ENCODE data around the gene KAZN.

KAZN gene

DNA sequence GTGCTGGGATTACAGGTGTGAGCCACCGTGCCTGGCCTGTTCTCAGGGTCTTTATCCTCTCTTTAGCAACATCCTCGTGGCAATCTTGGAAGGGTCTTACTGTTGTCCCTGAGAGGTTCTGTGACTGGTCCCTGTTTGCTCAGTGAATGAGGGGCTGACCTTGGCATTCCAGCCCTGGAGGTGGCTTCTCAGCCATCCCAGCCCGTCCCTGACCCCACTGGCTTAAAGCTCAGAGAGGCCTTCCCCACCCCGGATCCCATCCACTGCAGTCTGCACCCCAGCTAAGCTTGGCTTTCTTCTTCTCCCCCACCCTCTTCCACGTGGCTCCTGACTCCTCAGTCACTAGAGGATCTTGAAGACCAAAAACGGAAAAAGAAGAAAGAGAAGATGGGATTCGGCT lies 466.8 kb downstream of the KAZN start:
- no peak for DNase-seq (ENCODE audit: low read depth)

DNA sequence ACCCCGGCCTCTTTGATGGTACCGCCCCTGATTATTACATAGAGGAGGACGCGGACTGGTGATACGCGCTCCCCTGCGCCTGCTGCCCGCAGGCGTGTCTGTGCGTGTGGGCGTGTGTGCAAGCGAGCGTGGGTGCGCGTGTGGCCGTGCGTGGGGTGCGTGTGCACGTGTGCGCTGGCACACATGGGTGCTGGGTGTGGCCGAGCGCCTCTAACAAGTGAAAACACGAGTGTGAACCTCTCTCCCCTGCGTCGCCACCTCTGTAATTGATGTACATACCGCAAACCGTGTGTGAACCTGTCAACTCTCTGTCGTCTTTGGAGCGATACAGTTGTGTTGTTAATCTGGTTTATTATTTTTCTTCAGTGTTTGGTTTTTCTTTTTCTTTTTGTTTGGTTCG lies 467.3 kb downstream of the KAZN start:
- no peak for DNase-seq (ENCODE audit: low read depth)

- no peak for DNase-seq (ENCODE audit: low read depth)
Measured at GRCh38 chr1:15066191-15066590, 467.7 kb downstream of the KAZN start.

GRCh38 chr1:15067148-15067547 lies 468.7 kb downstream of the KAZN start:
- no peak for DNase-seq (ENCODE audit: low read depth)

DNA sequence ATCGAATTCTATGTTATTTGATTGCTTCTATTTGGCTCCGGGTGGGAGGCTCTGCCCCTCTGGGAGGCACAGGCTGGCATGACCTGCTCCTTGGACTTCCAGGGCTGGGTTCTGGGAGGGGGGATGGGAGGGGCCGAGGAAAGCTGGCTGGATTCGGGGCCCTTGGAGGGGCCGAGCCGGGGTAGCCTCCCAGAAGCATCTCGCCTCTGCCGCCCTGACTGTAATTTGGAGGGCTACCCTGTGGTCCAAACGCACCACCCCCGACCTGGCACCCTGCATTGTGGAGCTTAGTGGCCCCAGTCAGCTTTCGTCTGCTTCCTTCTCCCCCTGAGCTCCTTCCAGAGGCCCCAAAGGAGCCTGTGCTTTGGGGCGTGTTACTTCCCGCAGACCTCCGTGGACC lies 469.7 kb downstream of the KAZN start:
- DNase-seq (ENCODE audit: low read depth), result no peak

DNA sequence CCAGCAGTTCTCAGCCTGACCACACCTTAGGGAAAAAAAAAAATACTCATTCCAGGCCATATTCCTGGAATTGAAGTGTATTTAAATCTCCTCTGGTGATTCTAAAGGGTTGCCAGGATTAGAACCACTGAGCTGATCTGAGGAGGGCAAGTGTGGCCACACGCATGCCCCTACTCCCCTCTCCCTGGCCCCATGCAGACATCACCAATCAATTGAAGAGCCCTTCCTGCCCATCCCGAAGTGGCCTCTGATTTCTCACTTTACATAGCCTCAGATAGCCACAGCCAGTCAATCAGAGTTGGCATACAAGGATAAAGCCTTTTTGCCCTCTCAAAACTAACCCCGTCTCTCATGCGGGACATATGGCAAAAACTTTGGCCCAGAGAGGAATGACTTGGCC lies 470.5 kb downstream of the KAZN start:
- DNase-seq (ENCODE audit: low read depth), result no peak

DNA sequence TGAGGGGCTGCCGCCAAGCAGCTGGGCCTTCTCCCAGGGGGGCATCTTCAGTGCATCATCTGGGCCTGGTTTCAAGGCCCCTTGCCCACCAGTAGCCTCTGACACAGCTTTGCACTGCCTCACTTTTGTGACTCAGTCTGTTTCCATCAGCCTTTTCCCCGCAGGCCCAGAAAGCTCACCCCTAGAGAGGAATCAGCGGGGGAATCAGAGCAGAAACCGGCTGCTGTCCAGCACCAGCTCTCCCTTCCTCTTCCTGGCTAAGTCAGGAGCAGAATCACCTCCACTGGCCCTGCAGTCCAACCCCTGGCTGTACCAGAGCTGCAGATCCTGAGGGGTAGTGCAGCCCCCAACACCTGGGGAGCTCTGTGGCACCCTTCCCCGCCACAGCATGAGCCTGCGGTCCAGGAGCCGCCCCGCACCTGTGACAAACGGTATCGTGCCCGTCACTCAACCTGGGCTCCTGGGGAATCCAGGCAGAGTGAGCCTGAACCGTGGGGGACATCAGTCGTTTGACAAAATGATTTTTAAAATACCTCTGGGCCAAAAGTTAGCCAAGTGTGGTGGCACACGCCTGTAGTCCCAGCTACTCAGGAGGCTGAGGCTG lies 471.8 kb downstream of the KAZN start:
- no peak for DNase-seq (ENCODE audit: low read depth)

GRCh38 chr1:15071936-15072335 lies 473.5 kb downstream of the KAZN start:
- DNase-seq (ENCODE audit: low read depth), result no peak

GRCh38 chr1:15073799-15074308 lies 475.4 kb downstream of the KAZN start:
- no peak for DNase-seq (ENCODE audit: low read depth)

DNA sequence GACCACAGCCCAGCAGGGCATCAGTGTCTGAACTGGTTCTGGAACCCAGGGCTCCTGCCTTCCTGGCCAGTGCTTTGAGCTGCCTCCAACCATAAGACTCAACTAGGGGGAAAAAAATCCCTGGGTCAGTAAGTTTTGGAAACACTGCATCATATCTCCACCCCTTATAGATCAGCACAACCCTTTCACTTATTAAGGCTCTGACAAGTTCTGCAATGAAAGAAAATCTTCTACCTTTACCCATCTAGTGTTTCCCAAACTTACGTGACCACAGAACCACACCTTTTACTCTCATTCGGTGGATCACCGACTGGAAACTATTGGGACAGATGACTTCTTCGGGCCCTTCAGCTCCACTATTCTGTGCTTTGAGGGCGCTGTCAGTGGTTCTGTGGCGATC lies 476.7 kb downstream of the KAZN start:
- no peak for DNase-seq (ENCODE audit: low read depth)

DNA sequence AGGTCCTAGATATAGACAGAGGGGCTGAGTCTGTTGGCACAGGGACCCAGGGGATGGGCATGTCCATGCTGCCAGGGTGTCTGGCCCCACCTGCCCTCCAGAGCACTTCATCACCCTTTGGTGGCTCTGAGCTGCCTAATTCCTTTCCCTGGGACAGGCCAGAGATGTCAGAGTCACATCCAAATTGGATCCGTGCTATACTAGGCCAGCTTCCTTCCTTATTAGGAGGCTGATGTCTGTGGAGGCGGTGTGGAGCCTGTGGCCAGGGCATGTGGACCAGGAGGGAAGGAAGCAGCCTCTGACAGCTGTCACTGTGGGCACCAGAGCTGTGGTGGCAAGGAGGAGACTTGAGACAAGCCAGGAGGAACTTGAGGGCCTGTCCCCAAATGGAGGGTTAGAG lies 477.3 kb downstream of the KAZN start:
- no peak for DNase-seq (ENCODE audit: low read depth)

- no peak for DNase-seq (ENCODE audit: low read depth)
Measured at GRCh38 chr1:15076807-15077206, 478.3 kb downstream of the KAZN start.

DNA sequence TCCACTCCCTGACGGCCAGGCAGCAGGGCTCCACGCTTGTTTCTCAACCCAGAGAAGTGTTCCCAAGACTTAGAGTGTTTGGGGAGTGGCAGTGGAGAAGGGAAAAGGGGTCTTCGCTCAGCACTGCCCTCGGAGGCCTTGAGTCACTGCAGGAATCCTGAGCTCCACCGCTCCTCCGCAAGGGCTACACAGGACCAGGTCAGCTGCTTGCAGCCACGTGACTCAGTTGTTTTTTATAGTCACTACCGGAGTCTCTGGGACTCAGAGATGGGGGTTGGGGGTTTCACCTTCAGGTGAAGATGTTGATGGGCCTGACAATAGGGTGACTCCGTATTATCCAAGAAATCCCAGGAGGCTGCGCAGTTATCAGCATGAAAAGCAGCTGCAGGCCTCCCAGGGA lies 478.9 kb downstream of the KAZN start:
- no peak for DNase-seq (ENCODE audit: low read depth)

DNA sequence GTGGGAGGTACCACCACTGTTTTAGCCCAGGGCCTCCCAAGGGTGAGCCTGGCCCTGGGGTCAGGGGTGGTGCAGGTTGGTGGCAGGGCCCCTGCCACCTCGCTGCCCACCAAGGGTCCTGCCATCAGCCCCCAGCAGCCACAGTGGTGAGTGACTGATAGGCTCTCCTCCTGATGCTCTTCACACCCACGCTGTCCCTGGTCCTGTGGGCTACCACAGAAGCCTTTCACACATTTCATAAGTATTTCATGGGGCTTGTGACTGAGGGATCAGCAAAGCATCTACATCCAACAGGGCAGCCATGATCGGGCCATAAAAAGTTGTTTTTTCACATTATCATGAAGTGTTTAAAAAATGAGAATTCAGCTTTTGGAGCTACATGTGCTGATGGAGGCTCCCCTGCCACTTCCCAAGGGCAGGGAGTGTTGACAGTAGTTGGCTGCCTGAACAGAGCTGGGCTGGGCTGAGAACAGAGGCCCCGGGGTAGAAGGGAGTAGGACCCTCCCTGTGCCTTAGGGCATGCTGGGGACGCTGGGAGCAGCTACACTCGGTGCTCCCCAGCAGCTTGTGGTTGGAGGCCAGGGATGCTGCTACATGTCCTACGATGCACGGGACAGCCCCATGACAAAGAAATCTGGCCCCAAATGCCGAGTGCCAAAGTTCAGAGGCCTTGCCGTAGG lies 482.0 kb downstream of the KAZN start:
- DNase-seq (ENCODE audit: low read depth), result no peak

GRCh38 chr1:15081102-15081501 lies 482.6 kb downstream of the KAZN start:
- no peak for DNase-seq (ENCODE audit: low read depth)

GRCh38 chr1:15083578-15083977 lies 485.1 kb downstream of the KAZN start:
- no peak for DNase-seq (ENCODE audit: low read depth)

- DNase-seq (ENCODE audit: low read depth), result no peak
Measured at GRCh38 chr1:15088281-15088971, 489.9 kb downstream of the KAZN start.

DNA sequence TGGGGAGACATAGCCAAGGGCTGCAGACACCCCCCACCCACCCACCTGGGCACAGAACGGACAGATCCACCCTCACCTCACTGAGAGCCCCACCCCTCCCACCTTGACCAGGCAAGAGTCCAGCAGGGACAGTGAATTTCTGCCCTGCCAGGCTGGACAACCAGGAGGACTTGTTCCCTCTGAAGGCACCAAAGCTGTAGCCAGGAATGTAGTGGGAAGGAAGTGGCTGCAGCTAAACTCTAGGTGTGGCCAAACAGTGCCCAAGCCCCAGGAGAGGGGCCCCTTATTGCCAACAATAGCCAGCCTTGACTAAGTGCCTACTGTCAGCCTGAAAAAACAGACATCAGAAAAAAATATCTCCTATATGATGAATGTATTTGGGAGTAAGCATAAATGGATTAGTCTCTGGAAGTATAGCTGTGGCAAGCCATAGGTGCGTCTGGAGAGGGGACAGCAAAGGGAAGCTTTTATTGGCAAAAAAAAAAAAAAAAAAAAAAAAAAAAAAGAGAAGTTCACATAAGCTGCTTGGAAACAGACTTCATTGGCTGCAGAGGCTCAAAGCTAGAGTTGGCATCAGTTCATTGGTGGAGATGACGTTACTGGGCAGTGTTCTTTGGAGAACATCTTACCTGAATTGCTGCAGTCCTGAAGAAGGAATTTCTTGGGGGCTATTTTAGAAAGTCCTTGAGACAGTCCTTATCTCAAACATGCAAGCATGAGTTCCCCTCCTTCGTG lies 490.9 kb downstream of the KAZN start:
- no peak for DNase-seq (ENCODE audit: low read depth)

DNA sequence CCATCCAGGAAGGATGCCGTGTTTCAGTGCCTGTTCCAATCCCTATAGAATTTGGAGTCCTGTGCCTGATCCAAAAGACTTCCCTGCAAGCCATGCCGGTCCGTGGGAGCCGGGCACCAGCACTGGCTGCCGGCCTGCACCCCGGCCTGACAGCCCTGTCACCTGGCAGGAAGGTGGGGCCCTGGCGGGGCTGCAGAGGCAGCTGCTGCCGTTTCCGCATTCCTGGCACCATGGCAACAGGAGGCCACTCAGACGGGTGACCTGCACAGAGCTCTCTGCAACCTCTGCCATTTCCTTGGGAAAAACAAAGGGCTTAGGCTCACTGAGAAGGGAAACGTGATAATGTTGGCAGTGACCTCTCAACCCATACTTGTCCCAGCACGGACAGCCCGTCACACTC lies 491.9 kb downstream of the KAZN start:
- no peak for DNase-seq (ENCODE audit: low read depth)

- DNase-seq (ENCODE audit: low read depth), result no peak
Measured at GRCh38 chr1:15094056-15094455, 495.6 kb downstream of the KAZN start.

DNA sequence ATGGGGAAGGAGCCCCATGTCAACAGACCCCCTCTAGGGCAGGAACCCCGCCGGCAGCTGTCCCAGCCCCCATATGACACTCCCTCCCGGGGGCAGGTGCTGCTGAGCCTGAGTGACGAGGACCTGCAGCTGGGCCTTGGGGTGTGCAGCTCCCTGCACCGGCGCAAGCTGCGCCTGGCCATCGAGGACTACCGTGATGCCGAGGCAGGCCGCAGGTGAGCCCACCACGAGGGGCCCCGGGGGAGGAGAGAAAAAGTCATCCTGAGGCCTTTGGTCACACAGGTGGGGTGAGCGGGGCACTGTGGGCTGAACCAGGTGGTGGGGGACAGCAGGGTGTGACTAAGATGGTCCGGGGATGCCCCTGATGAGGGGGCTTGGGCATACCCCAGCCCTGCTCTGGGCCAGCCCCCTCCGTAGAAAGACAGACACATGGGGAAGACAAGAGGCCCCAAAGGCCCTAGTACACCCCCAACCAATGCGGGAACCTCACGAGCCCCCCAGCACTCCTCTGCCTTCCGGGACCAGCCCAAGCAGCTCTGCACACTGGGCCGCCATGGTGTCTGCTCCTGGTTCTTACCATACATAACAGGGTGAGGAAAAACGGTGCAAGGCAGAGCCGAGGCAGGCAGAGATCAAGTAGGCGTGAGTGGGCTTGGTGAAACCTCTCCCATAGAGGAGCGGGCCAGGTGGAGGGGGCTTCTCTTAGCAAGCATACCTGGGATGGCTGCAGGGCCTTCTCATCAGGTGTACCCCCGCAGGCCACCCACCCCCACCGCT lies 496.4 kb downstream of the KAZN start:
- DNase-seq (ENCODE audit: low read depth), result no peak

GRCh38 chr1:15095496-15095875 lies 497.0 kb downstream of the KAZN start:
- no peak for DNase-seq (ENCODE audit: low read depth)
